ENCODE measurements around the gene PAPPA2. TPM values are rescaled to one million over a fixed set of nuclear protein-coding genes. Genes with fewer than 3 reads are reported as not detected.

The PAPPA2 gene
- total and polyA plus RNA-seq, 5 donors from 2014 or later, result 0.06 to 0.12 TPM; not detected in 3

DNA sequence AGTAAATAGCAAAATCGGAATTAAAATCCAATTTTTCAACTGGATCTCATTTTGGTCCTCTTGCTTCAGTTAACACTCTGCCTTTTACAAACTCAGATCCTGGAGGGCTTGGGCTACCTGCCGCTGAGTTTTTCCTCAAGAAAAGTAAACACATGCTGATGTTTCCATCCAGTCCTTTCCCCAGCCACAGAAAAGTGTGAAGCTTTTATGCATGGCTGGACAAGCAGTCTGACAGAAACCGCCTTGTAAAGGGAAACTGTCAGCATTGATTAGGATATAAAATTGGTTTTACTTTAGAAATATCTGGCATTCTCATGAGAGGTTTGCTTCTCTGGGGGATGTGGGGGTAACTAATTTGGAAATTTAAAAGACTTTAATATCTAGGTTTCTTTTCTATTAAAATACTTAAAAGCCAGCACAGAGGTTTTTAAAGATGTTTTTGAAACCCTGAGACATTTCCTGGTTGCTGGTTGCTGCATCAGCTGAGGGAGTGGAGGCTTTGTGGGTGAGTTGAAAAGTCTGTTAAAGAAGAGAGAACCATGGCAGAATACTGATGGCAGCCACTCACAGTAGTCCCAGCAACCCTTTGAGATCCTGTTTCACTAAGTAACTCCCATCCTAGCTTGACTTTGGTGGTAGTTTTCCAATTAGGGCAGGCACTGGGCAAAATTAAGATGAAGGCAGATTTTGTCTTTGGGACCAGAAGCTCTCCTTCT, 238.3 kb downstream of the PAPPA2 start:
- Mint-ChIP-seq H3K4me3 (no peak overlapping the region), H3K36me3 (no peaks in the 10 kb centered on the region), H3K9me3 (peaks cover 0 to 3% (median 0%) of the 10 kb centered on the region in 7 donors), H3K27me3 (peaks cover 8% of the 10 kb centered on the region), H3K27ac (no peak overlapping the region), H3K4me1 (no peaks in the 10 kb centered on the region)
- H3K27ac ChIP-seq (ENCODE audit: insufficient read depth, low read length, poor library complexity, severe bottlenecking), result no peak overlapping the region
- no peaks in the 10 kb centered on the region for H3K27me3 ChIP-seq (ENCODE audit: control insufficient read depth, insufficient read depth, low read length)
- H3K4me1 ChIP-seq (ENCODE audit: control insufficient read depth, insufficient read depth, low read length, poor library complexity, severe bottlenecking), result no peaks in the 10 kb centered on the region
- no peaks in the 10 kb centered on the region for H3K9me3 ChIP-seq (ENCODE audit: control insufficient read depth in 2 of 2, low read length in 2 of 2)
- no peaks in the 10 kb centered on the region for H3K36me3 ChIP-seq (ENCODE audit: control insufficient read depth, insufficient read depth, low read length)
- H3K4me3 ChIP-seq (ENCODE audit: low read depth, low read length), result no peak overlapping the region
- DNase-seq (no peak), ATAC-seq (ENCODE audit: low read depth in 2 of 2) (no peak)

GRCh38 chr1:176702901-176703300, 239.9 kb downstream of the PAPPA2 start:
- Mint-ChIP-seq H3K4me1 (no peaks in the 10 kb centered on the region), H3K36me3 (no peaks in the 10 kb centered on the region), H3K9me3 (peaks cover 0 to 3% (median 0%) of the 10 kb centered on the region in 7 donors), H3K27ac (no peak overlapping the region), H3K4me3 (no peak overlapping the region), H3K27me3 (peaks cover 4% of the 10 kb centered on the region)
- no peak overlapping the region for H3K27ac ChIP-seq (ENCODE audit: insufficient read depth, low read length, poor library complexity, severe bottlenecking)
- H3K36me3 ChIP-seq (ENCODE audit: control insufficient read depth, insufficient read depth, low read length), result no peaks in the 10 kb centered on the region
- H3K9me3 ChIP-seq (ENCODE audit: control insufficient read depth in 2 of 2, low read length in 2 of 2), result no peaks in the 10 kb centered on the region
- DNase-seq (no peak), ATAC-seq (ENCODE audit: low read depth in 2 of 2) (no peak)
- no peaks in the 10 kb centered on the region for H3K4me1 ChIP-seq (ENCODE audit: control insufficient read depth, insufficient read depth, low read length, poor library complexity, severe bottlenecking)
- no peak overlapping the region for H3K4me3 ChIP-seq (ENCODE audit: low read depth, low read length)
- H3K27me3 ChIP-seq (ENCODE audit: control insufficient read depth, insufficient read depth, low read length), result no peaks in the 10 kb centered on the region

GRCh38 chr1:176705585-176705984, 242.6 kb downstream of the PAPPA2 start:
- Mint-ChIP-seq H3K27ac (no peak overlapping the region), H3K4me1 (no peaks in the 10 kb centered on the region), H3K4me3 (no peak overlapping the region), H3K9me3 (peaks cover 0 to 3% (median 0%) of the 10 kb centered on the region in 7 donors), H3K27me3 (peaks cover 4% of the 10 kb centered on the region), H3K36me3 (no peaks in the 10 kb centered on the region)
- DNase-seq, result no peak
- H3K4me1 ChIP-seq (ENCODE audit: control insufficient read depth, insufficient read depth, low read length, poor library complexity, severe bottlenecking), result no peaks in the 10 kb centered on the region
- H3K27me3 ChIP-seq (ENCODE audit: control insufficient read depth, insufficient read depth, low read length), result no peaks in the 10 kb centered on the region
- H3K36me3 ChIP-seq (ENCODE audit: control insufficient read depth, insufficient read depth, low read length), result no peaks in the 10 kb centered on the region
- H3K4me3 ChIP-seq (ENCODE audit: low read depth, low read length), result no peak overlapping the region
- no peaks in the 10 kb centered on the region for H3K9me3 ChIP-seq (ENCODE audit: control insufficient read depth in 2 of 2, low read length in 2 of 2)
- no peak overlapping the region for H3K27ac ChIP-seq (ENCODE audit: insufficient read depth, low read length, poor library complexity, severe bottlenecking)
- no peak for ATAC-seq (ENCODE audit: low read depth in 2 of 2)

GRCh38 chr1:176717066-176717750, 254.2 kb downstream of the PAPPA2 start:
- no peaks in the 10 kb centered on the region for H3K27me3 ChIP-seq (ENCODE audit: control insufficient read depth, insufficient read depth, low read length)
- Mint-ChIP-seq H3K4me1 (no peaks in the 10 kb centered on the region), H3K27me3 (peaks cover 15% of the 10 kb centered on the region), H3K27ac (peak overlapping the region in 1 of 3 donors; percentile 62), H3K36me3 (no peaks in the 10 kb centered on the region), H3K9me3 (peaks cover 0 to 2% (median 0%) of the 10 kb centered on the region in 7 donors), H3K4me3 (no peak overlapping the region)
- no peak overlapping the region for H3K4me3 ChIP-seq (ENCODE audit: low read depth, low read length)
- H3K27ac ChIP-seq (ENCODE audit: insufficient read depth, low read length, poor library complexity, severe bottlenecking), result no peak overlapping the region
- no peaks in the 10 kb centered on the region for H3K9me3 ChIP-seq (ENCODE audit: control insufficient read depth in 2 of 2, low read length in 2 of 2)
- ATAC-seq (ENCODE audit: low read depth in 2 of 2), result no peak
- H3K4me1 ChIP-seq (ENCODE audit: control insufficient read depth, insufficient read depth, low read length, poor library complexity, severe bottlenecking), result no peaks in the 10 kb centered on the region
- no peaks in the 10 kb centered on the region for H3K36me3 ChIP-seq (ENCODE audit: control insufficient read depth, insufficient read depth, low read length)
- no peak for DNase-seq

DNA sequence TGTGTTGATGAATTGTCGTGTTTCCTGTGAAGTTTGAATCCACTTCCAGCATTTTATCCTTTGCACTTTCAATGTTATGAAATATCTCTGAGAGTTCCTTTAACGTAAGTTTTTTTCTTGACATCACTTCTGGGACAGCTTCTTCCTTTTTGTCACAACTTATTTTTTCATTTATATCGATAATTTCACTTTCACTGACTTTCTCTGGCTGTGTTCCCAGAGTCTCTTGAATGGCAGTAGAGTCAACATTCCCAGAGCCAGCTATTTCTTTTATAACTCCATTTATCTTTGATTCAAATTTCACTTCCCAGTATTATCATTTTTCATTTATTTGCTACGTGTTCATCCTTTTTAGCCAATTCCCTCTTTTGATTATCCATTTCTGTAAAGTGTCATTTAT, 256.5 kb downstream of the PAPPA2 start:
- Mint-ChIP-seq H3K27me3 (peaks cover 15% of the 10 kb centered on the region), H3K27ac (no peak overlapping the region), H3K4me3 (no peak overlapping the region), H3K9me3 (peaks cover 0 to 2% (median 0%) of the 10 kb centered on the region in 7 donors), H3K36me3 (no peaks in the 10 kb centered on the region), H3K4me1 (no peaks in the 10 kb centered on the region)
- Histone ChIP-seq H3K27me3 (ENCODE audit: control insufficient read depth, insufficient read depth, low read length) (no peaks in the 10 kb centered on the region), H3K9me3 (ENCODE audit: control insufficient read depth in 2 of 2, low read length in 2 of 2) (no peaks in the 10 kb centered on the region), H3K27ac (ENCODE audit: insufficient read depth, low read length, poor library complexity, severe bottlenecking) (no peak overlapping the region), H3K36me3 (ENCODE audit: control insufficient read depth, insufficient read depth, low read length) (no peaks in the 10 kb centered on the region), H3K4me1 (ENCODE audit: control insufficient read depth, insufficient read depth, low read length, poor library complexity, severe bottlenecking) (no peaks in the 10 kb centered on the region), H3K4me3 (ENCODE audit: low read depth, low read length) (no peak overlapping the region)
- DNase-seq (no peak), ATAC-seq (ENCODE audit: low read depth in 2 of 2) (no peak)

DNA sequence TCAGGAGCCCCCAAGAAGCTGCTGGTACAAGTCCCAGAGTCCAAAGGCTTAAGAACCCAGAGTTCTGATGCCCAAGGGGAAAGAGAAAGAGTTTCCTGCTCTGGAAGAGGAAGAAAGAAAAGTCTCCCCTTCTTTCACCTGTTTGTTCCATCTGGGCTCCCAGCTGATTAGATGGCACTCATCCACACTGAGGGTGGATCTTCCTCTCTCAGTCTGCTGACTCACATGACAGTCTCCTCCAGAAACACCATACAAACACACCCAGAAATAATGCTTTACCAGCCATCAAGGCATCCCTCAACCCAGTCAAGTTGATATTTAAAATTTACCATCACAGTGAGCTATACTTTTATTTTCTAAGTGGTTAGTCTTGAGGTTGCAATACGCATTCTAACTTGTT, 257.9 kb downstream of the PAPPA2 start:
- no peaks in the 10 kb centered on the region for H3K36me3 ChIP-seq (ENCODE audit: control insufficient read depth, insufficient read depth, low read length)
- H3K27ac Mint-ChIP-seq, result no peak overlapping the region
- no peaks in the 10 kb centered on the region for H3K36me3 Mint-ChIP-seq
- H3K27ac ChIP-seq (ENCODE audit: insufficient read depth, low read length, poor library complexity, severe bottlenecking), result no peak overlapping the region
- H3K4me1 Mint-ChIP-seq, result no peaks in the 10 kb centered on the region
- peaks cover 15% of the 10 kb centered on the region for H3K27me3 Mint-ChIP-seq
- H3K9me3 Mint-ChIP-seq, result peaks cover 0 to 2% (median 0%) of the 10 kb centered on the region in 7 donors
- H3K4me3 Mint-ChIP-seq, result no peak overlapping the region
- no peak overlapping the region for H3K4me3 ChIP-seq (ENCODE audit: low read depth, low read length)
- DNase-seq (no peak), ATAC-seq (ENCODE audit: low read depth in 2 of 2) (no peak)
- no peaks in the 10 kb centered on the region for H3K4me1 ChIP-seq (ENCODE audit: control insufficient read depth, insufficient read depth, low read length, poor library complexity, severe bottlenecking)
- no peaks in the 10 kb centered on the region for H3K9me3 ChIP-seq (ENCODE audit: control insufficient read depth in 2 of 2, low read length in 2 of 2)
- no peaks in the 10 kb centered on the region for H3K27me3 ChIP-seq (ENCODE audit: control insufficient read depth, insufficient read depth, low read length)

- Mint-ChIP-seq H3K9me3 (peaks cover 0 to 5% (median 0%) of the 10 kb centered on the region in 7 donors), H3K27me3 (no peaks in the 10 kb centered on the region), H3K36me3 (no peaks in the 10 kb centered on the region), H3K27ac (no peak overlapping the region), H3K4me1 (no peaks in the 10 kb centered on the region), H3K4me3 (no peak overlapping the region)
- no peak for DNase-seq
- H3K27ac ChIP-seq (ENCODE audit: insufficient read depth, low read length, poor library complexity, severe bottlenecking), result no peak overlapping the region
- H3K9me3 ChIP-seq (ENCODE audit: control insufficient read depth in 2 of 2, low read length in 2 of 2), result no peaks in the 10 kb centered on the region
- no peak overlapping the region for H3K4me3 ChIP-seq (ENCODE audit: low read depth, low read length)
- no peaks in the 10 kb centered on the region for H3K4me1 ChIP-seq (ENCODE audit: control insufficient read depth, insufficient read depth, low read length, poor library complexity, severe bottlenecking)
- H3K36me3 ChIP-seq (ENCODE audit: control insufficient read depth, insufficient read depth, low read length), result no peaks in the 10 kb centered on the region
- no peak for ATAC-seq (ENCODE audit: low read depth in 2 of 2)
- H3K27me3 ChIP-seq (ENCODE audit: control insufficient read depth, insufficient read depth, low read length), result no peaks in the 10 kb centered on the region
These were observed 270.7 kb downstream of the PAPPA2 start for GRCh38 chr1:176733661-176734060.

- Histone ChIP-seq H3K27me3 (ENCODE audit: control insufficient read depth, insufficient read depth, low read length) (no peaks in the 10 kb centered on the region), H3K27ac (ENCODE audit: insufficient read depth, low read length, poor library complexity, severe bottlenecking) (no peak overlapping the region), H3K9me3 (ENCODE audit: control insufficient read depth in 2 of 2, low read length in 2 of 2) (no peaks in the 10 kb centered on the region), H3K36me3 (ENCODE audit: control insufficient read depth, insufficient read depth, low read length) (no peaks in the 10 kb centered on the region), H3K4me1 (ENCODE audit: control insufficient read depth, insufficient read depth, low read length, poor library complexity, severe bottlenecking) (no peaks in the 10 kb centered on the region), H3K4me3 (ENCODE audit: low read depth, low read length) (no peak overlapping the region)
- DNase-seq, result no peak
- H3K36me3 Mint-ChIP-seq, result no peaks in the 10 kb centered on the region
- peaks cover 0 to 5% (median 0%) of the 10 kb centered on the region in 7 donors for H3K9me3 Mint-ChIP-seq
- ATAC-seq (ENCODE audit: low read depth in 2 of 2), result no peak
- no peak overlapping the region for H3K27ac Mint-ChIP-seq
- H3K4me1 Mint-ChIP-seq, result no peaks in the 10 kb centered on the region
- no peak overlapping the region for H3K4me3 Mint-ChIP-seq
- no peaks in the 10 kb centered on the region for H3K27me3 Mint-ChIP-seq
These were observed 272.2 kb downstream of the PAPPA2 start for GRCh38 chr1:176735201-176735600.
